Tibial nerve (tissue), 4 donors: ENCODE measurements around the gene PINK1. TPM values are rescaled to one million over a fixed set of nuclear protein-coding genes. Genes with fewer than 3 reads are reported as not detected.
"Not testable (repeated sequence)": the region's sequence is repeated elsewhere in the genome, so short reads cannot be mapped to it uniquely, and the experiment has no call there.

Experiments
- DNase-seq, 2 donors: peaks; one replicate each; pipeline ENCODE4 v3.0.0-alpha.2; 2019; ENCODE audit warnings: low spot score in 2 of 2
- H3K27ac ChIP-seq, 4 donors: fragments of 200-600 bp; sonication (generic) in 3 of 4; one replicate each; pipeline ENCODE4 v1.5.1; 2017 to 2019; ENCODE audit warnings: mild to moderate bottlenecking in 1 of 4
- H3K27me3 ChIP-seq, 2 donors: fragments of 200-600 bp; sonication (generic) in 1 of 2; one replicate each; pipeline versions ENCODE4 v1.5.1 to v1.6.0; 2017 to 2019
- H3K36me3 ChIP-seq, 3 donors: fragments of 200-600 bp; sonication (generic); one replicate each; pipeline ENCODE4 v1.5.1; 2018 to 2019
- H3K4me1 ChIP-seq, 4 donors: fragments of 200-600 bp; sonication (generic) in 3 of 4; one replicate each; pipeline ENCODE4 v1.5.1; 2017 to 2019
- H3K4me3 ChIP-seq, 4 donors: fragments of 200-600 bp; sonication (generic) in 3 of 4; one replicate each; pipeline ENCODE4 v1.5.1; 2017 to 2019; ENCODE audit warnings: mild to moderate bottlenecking in 1 of 4, moderate library complexity in 1 of 4
- H3K9me3 ChIP-seq, 4 donors: fragments of 200-600 bp; sonication (generic) in 3 of 4; one replicate each; pipeline ENCODE4 v1.5.1; 2017 to 2019
- CTCF ChIP-seq, 5 experiments: fragments of 200-600 bp in 3 of 5; fragments of 450-650 bp in 2 of 5; sonication (generic) in 3 of 5; IDR thresholded peaks; one replicate each; pipeline ENCODE4 v1.5.1; 2016 to 2019; ENCODE audit warnings: antibody characterized with exemption in 5 of 5, mild to moderate bottlenecking in 3 of 5, moderate library complexity in 2 of 5
- EP300 ChIP-seq, 2 donors: sonication (generic); formaldehyde crosslinking; IDR thresholded peaks; one replicate each; pipeline ENCODE4 v1.6.1; 2017; ENCODE audit warnings: antibody characterized with exemption in 2 of 2, mild to moderate bottlenecking in 1 of 2
- POLR2A ChIP-seq, 2 donors: fragments of 450-650 bp; IDR thresholded peaks; one replicate each; pipeline ENCODE4 v1.6.1; 2017; ENCODE audit warnings: antibody characterized with exemption in 2 of 2, mild to moderate bottlenecking in 2 of 2, moderate library complexity in 2 of 2
- WGBS, 2 donors: methylation state at CpG; one replicate each; pipeline ENCODE4 v1.1.5; 2018; 5-methylcytosine and 5-hydroxymethylcytosine counted together
- total RNA-seq, 4 donors: library from RNA; depleted of rRNA; stranded (reverse); fragments of >200 nt; gene quantifications; one replicate each; pipeline ENCODE4 v1.1.0, GENCODE V29; 2016

Gene PINK1
- total RNA-seq, 4 donors from 2014 or later, result 93.9 to 134 (median 124) TPM

DNA sequence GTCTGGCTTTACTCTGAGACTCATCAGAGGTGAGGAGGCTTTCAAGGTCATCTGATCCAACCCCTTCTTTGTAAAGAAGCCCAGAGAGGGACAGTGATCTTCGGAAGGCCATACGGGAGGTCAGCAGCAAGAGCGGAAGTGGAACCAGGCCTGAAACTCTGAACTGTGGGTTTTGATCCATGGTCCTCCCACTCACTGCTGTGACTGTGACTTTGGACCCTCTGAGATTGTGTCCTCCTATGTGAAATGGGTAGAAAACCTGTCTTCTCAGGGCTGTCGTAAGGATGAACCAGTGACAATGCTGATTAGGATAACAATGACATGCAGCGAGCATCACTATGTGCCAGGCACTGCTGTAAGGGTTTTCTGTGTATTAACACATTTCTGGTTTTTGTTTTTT, 37.7 kb downstream of the PINK1 start:
- no peak for TF ChIP-seq POLR2A (IDR thresholded peaks at IDR 0.05)
- TF ChIP-seq CTCF (IDR thresholded peaks at IDR 0.05), result no peak
- TF ChIP-seq EP300 (IDR thresholded peaks at IDR 0.05), result no peak
- Histone ChIP-seq H3K4me1 (no peaks in the 10 kb centered on the region), H3K4me3 (no peak overlapping the region), H3K27me3 (no peaks in the 10 kb centered on the region), H3K27ac (no peak overlapping the region), H3K36me3 (no peaks in the 10 kb centered on the region), H3K9me3 (no peaks in the 10 kb centered on the region)
- WGBS, 2 donors, result 89 to 91% methylated on average over 5 of the region's 5 CpGs
- no peak for DNase-seq

GRCh38 chr1:20672265-20672632, 39.0 kb downstream of the PINK1 start:
- TF ChIP-seq POLR2A (IDR thresholded peaks at IDR 0.05) (no peak), EP300 (IDR thresholded peaks at IDR 0.05) (no peak), CTCF (IDR thresholded peaks at IDR 0.05) (no peak)
- Histone ChIP-seq H3K4me3 (no peak overlapping the region), H3K27ac (no peak overlapping the region), H3K4me1 (no peaks in the 10 kb centered on the region), H3K9me3 (no peaks in the 10 kb centered on the region), H3K27me3 (no peaks in the 10 kb centered on the region), H3K36me3 (no peaks in the 10 kb centered on the region)
- 87 to 89% methylated on average over 4 of the region's 4 CpGs for WGBS, 2 donors
- no peak for DNase-seq

- not testable (repeated sequence) for H3K9me3 ChIP-seq, H3K4me1 ChIP-seq, H3K27me3 ChIP-seq, H3K4me3 ChIP-seq, H3K27ac ChIP-seq, DNase-seq, H3K36me3 ChIP-seq
- WGBS, 2 donors, result 91 to 92% methylated on average over 11 of the region's 11 CpGs
These were observed 40.4 kb downstream of the PINK1 start for GRCh38 chr1:20673626-20674025.

DNA sequence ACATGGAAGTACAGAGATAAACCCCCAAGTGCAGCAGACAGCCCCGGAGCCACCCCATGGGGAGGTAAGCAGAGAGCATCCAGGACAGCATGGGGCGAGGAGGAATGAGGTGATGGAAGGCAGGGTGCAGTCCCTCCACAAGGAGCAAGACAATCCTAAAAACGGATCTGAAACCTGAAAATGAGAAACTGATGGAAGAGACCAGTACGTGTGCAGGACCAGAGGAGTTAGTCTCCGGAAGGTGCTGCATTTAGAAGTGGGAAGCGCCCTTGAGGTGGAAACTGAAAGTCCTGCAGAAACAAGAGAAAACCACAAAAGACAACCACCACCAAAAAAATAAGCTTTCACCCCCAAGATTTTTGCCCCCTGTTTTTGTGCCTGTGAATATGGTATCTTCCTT, 45.3 kb downstream of the PINK1 start:
- H3K36me3 ChIP-seq, result no peaks in the 10 kb centered on the region
- no peaks in the 10 kb centered on the region for H3K27me3 ChIP-seq
- H3K4me3 ChIP-seq, result no peak overlapping the region
- H3K9me3 ChIP-seq, result no peaks in the 10 kb centered on the region
- DNase-seq, result no peak
- 81 to 83% methylated on average over 6 of the region's 6 CpGs for WGBS, 2 donors
- no peak overlapping the region for H3K27ac ChIP-seq
- no peak for TF ChIP-seq CTCF (IDR thresholded peaks at IDR 0.05)
- TF ChIP-seq POLR2A (IDR thresholded peaks at IDR 0.05), result no peak
- no peak for TF ChIP-seq EP300 (IDR thresholded peaks at IDR 0.05)
- no peaks in the 10 kb centered on the region for H3K4me1 ChIP-seq

GRCh38 chr1:20680269-20680668, 47.0 kb downstream of the PINK1 start:
- Histone ChIP-seq H3K27me3 (no peaks in the 10 kb centered on the region), H3K4me3 (no peak overlapping the region), H3K4me1 (peaks cover 0 to 5% (median 0%) of the 10 kb centered on the region in 4 donors), H3K27ac (no peak overlapping the region), H3K36me3 (no peaks in the 10 kb centered on the region), H3K9me3 (no peaks in the 10 kb centered on the region)
- DNase-seq, result no peak
- WGBS, 2 donors, result 64 to 72% methylated on average over 5 of the region's 5 CpGs
- TF ChIP-seq CTCF (IDR thresholded peaks at IDR 0.05) (no peak), POLR2A (IDR thresholded peaks at IDR 0.05) (no peak), EP300 (IDR thresholded peaks at IDR 0.05) (no peak)

- TF ChIP-seq EP300 (IDR thresholded peaks at IDR 0.05) (no peak), CTCF (IDR thresholded peaks at IDR 0.05) (no peak), POLR2A (IDR thresholded peaks at IDR 0.05) (no peak)
- no peak overlapping the region for H3K4me3 ChIP-seq
- no peaks in the 10 kb centered on the region for H3K36me3 ChIP-seq
- no peak for DNase-seq
- no peak overlapping the region for H3K27ac ChIP-seq
- H3K9me3 ChIP-seq, result no peaks in the 10 kb centered on the region
- H3K4me1 ChIP-seq, result peaks cover 0 to 13% (median 0%) of the 10 kb centered on the region in 4 donors
- WGBS, 2 donors, result 91% methylated on average over 9 of the region's 9 CpGs
- H3K27me3 ChIP-seq, result no peaks in the 10 kb centered on the region
These were observed 48.7 kb downstream of the PINK1 start for GRCh38 chr1:20681999-20682398.
